ENCODE measurements around the gene MIPEP.
"Not testable (repeated sequence)": the region's sequence is repeated elsewhere in the genome, so short reads cannot be mapped to it uniquely, and the experiment has no call there.

MIPEP gene

GRCh38 chr13:23763318-23763717 lies 125.9 kb downstream of the MIPEP start:
- no peaks in the 10 kb centered on the region for H3K4me1 ChIP-seq (ENCODE audit: control insufficient read depth in 1 of 2, insufficient read depth in 1 of 2, low read depth in 1 of 2, low read length in 1 of 2)
- H3K27ac ChIP-seq = no peak overlapping the region
- no peak overlapping the region for H3K4me3 ChIP-seq (ENCODE audit: low read depth in 1 of 2, low read length in 1 of 2)
- H3K36me3 ChIP-seq = no peaks in the 10 kb centered on the region
- TF ChIP-seq, protein P1, sequence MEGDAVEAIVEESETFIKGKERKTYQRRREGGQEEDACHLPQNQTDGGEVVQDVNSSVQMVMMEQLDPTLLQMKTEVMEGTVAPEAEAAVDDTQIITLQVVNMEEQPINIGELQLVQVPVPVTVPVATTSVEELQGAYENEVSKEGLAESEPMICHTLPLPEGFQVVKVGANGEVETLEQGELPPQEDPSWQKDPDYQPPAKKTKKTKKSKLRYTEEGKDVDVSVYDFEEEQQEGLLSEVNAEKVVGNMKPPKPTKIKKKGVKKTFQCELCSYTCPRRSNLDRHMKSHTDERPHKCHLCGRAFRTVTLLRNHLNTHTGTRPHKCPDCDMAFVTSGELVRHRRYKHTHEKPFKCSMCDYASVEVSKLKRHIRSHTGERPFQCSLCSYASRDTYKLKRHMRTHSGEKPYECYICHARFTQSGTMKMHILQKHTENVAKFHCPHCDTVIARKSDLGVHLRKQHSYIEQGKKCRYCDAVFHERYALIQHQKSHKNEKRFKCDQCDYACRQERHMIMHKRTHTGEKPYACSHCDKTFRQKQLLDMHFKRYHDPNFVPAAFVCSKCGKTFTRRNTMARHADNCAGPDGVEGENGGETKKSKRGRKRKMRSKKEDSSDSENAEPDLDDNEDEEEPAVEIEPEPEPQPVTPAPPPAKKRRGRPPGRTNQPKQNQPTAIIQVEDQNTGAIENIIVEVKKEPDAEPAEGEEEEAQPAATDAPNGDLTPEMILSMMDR (IDR thresholded peaks at IDR 0.05) = no peak
- no peaks in the 10 kb centered on the region for H3K9me3 ChIP-seq
- H3K27me3 ChIP-seq = no peaks in the 10 kb centered on the region

DNA sequence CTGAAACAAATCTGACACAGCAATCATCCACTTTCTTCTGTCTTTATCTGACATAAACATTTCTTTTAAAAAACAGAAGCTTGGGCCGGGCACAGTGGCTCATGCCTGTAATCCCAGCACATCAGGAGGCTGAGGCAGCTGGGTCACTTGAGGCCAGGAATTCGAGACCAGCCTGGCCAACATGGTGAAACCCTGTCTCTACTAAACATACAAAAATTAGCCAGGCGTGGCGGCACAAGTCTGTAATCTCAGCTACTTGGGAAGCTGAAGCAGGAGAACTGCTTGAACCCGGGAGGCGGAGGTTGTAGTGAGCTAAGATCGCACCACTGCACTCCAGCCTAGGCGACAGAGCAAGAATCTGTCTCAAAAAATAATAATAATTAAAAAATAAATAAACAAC lies 127.4 kb downstream of the MIPEP start:
- H3K27ac ChIP-seq; H3K27me3 ChIP-seq; H3K9me3 ChIP-seq; H3K36me3 ChIP-seq; H3K4me1 ChIP-seq (ENCODE audit: control insufficient read depth in 1 of 2, insufficient read depth in 1 of 2, low read depth in 1 of 2, low read length in 1 of 2); H3K4me3 ChIP-seq (ENCODE audit: low read depth in 1 of 2, low read length in 1 of 2): not testable (repeated sequence)

DNA sequence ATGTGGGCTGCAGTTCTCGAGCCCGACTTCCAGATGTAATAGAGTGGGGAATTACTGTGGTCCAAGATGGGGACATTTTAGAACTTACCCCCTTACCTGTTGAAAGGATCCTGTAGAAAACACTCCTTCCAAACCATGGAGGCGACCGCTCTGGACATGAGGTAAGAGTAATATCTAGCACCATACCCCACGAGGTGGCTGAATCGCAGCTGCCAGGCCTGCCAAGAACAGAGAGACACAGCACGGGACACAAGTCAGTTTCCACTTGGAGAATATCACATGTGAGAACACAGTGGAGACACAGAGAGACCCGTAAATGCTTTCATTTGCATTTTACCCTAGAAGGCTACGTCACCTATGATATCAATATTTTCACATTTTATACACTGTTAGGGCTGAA lies 129.2 kb downstream of the MIPEP start:
- Histone ChIP-seq H3K4me3 (ENCODE audit: low read depth in 1 of 2, low read length in 1 of 2) (no peak overlapping the region), H3K4me1 (ENCODE audit: control insufficient read depth in 1 of 2, insufficient read depth in 1 of 2, low read depth in 1 of 2, low read length in 1 of 2) (no peaks in the 10 kb centered on the region), H3K27ac (no peak overlapping the region), H3K27me3 (no peaks in the 10 kb centered on the region), H3K9me3 (no peaks in the 10 kb centered on the region), H3K36me3 (no peaks in the 10 kb centered on the region)
- TF ChIP-seq, protein P1 (IDR thresholded peaks at IDR 0.05) = no peak

DNA sequence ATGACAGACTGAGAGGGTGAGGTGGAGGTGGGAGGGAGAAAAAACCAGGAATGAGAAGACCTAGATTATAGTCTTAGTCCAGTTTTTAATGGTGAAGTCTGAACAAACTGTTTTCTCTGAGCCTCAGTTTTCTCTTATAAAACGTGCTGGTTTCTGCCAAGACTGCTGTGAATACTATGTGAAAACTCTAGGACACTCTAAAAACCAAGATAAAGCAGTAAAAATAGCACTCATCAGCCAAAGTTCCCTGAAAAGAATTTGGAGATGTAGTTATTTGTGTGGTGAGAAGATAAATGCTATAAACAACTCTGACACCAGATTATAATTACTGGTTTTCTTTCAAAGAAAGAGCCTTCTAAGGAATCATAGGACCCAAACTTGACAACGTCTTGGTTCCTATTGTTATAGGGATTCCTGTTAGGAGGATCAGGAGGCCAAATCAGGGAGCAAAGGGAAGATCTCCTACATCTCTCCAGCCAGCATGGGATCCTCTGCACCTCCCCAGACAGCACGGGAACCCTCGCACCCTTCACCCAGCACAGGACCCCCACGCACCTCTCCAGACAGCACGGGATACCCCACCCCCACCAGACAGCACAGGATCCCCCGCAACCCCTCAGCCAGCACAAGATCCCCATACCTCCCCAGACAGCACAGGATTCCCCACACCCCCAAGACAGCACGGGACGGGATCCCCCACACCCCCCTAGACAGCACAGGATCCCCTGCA lies 130.2 kb downstream of the MIPEP start:
- no peaks in the 10 kb centered on the region for H3K36me3 ChIP-seq
- H3K27me3 ChIP-seq = no peaks in the 10 kb centered on the region
- H3K4me3 ChIP-seq (ENCODE audit: low read depth in 1 of 2, low read length in 1 of 2) = no peak overlapping the region
- H3K27ac ChIP-seq = no peak overlapping the region
- TF ChIP-seq, protein P1 (IDR thresholded peaks at IDR 0.05) = no peak
- H3K9me3 ChIP-seq = no peaks in the 10 kb centered on the region
- no peaks in the 10 kb centered on the region for H3K4me1 ChIP-seq (ENCODE audit: control insufficient read depth in 1 of 2, insufficient read depth in 1 of 2, low read depth in 1 of 2, low read length in 1 of 2)

GRCh38 chr13:23754997-23755396 lies 134.2 kb downstream of the MIPEP start:
- Histone ChIP-seq H3K27me3 (no peaks in the 10 kb centered on the region), H3K36me3 (no peaks in the 10 kb centered on the region), H3K4me3 (ENCODE audit: low read depth in 1 of 2, low read length in 1 of 2) (no peak overlapping the region), H3K4me1 (ENCODE audit: control insufficient read depth in 1 of 2, insufficient read depth in 1 of 2, low read depth in 1 of 2, low read length in 1 of 2) (no peaks in the 10 kb centered on the region), H3K9me3 (no peaks in the 10 kb centered on the region), H3K27ac (no peak overlapping the region)
- TF ChIP-seq, protein P1 (IDR thresholded peaks at IDR 0.05) = no peak

DNA sequence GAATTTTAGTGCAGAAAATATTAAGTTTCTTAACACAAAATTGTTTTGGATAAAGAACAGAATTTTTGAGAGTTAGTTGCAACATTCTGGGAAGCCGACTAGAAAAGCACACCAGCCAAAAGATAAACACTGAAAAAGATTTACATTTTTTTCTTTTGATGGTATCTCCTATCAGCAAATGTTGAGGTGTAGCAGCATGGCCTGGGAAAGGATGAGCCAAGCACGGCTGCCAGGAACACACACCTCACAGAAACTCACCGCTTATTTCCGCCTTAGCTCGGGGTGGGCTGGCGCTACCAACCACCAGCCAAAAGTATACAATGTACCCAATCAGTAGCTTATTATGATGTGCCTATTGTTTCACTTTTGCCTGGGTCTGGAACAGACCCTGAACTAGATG lies 134.7 kb downstream of the MIPEP start:
- H3K27ac ChIP-seq = no peak overlapping the region
- no peaks in the 10 kb centered on the region for H3K27me3 ChIP-seq
- TF ChIP-seq, protein P1 (IDR thresholded peaks at IDR 0.05) = no peak
- H3K9me3 ChIP-seq = no peaks in the 10 kb centered on the region
- no peaks in the 10 kb centered on the region for H3K36me3 ChIP-seq
- H3K4me1 ChIP-seq (ENCODE audit: control insufficient read depth in 1 of 2, insufficient read depth in 1 of 2, low read depth in 1 of 2, low read length in 1 of 2) = no peaks in the 10 kb centered on the region
- H3K4me3 ChIP-seq (ENCODE audit: low read depth in 1 of 2, low read length in 1 of 2) = no peak overlapping the region
